Liver (tissue), 9 donors: ENCODE results near the gene MRGPRF. TPM values are rescaled to one million over a fixed set of nuclear protein-coding genes. Genes with fewer than 3 reads are reported as not detected.

Source experiments
- DNase-seq: peaks from one replicate; pipeline ENCODE4 v3.0.0-alpha.2; 2017; ENCODE audit warnings: low spot score
- H3K27ac ChIP-seq, 2 donors: one replicate each; pipeline ENCODE4 v1.7.0; 2013; ENCODE audit warnings: inconsistent platforms in 2 of 2, low read length in 2 of 2, control low read depth in 1 of 2, low read depth in 1 of 2, mild to moderate bottlenecking in 1 of 2
- H3K27me3 ChIP-seq, 4 donors: one replicate each; pipeline versions ENCODE4 v1.6.1 to v1.7.0; 2013; ENCODE audit warnings: low read length in 3 of 4, inconsistent platforms in 1 of 4, mild to moderate bottlenecking in 1 of 4, moderate library complexity in 1 of 4; ENCODE audit not compliant: control insufficient read depth in 4 of 4, insufficient read depth in 4 of 4
- H3K36me3 ChIP-seq, 4 donors: one replicate each; pipeline versions ENCODE4 v1.6.1 to v1.7.0; 2013; ENCODE audit warnings: low read length in 3 of 4, mild to moderate bottlenecking in 3 of 4, low read depth in 1 of 4, moderate library complexity in 1 of 4; ENCODE audit not compliant: control insufficient read depth in 4 of 4, insufficient read depth in 3 of 4
- H3K4me1 ChIP-seq, 4 donors: one replicate each; pipeline versions ENCODE4 v1.6.1 to v1.7.0; 2013; ENCODE audit warnings: low read length in 3 of 4, mild to moderate bottlenecking in 3 of 4, moderate library complexity in 1 of 4; ENCODE audit not compliant: control insufficient read depth in 4 of 4, insufficient read depth in 4 of 4
- H3K4me3 ChIP-seq, 3 donors: one replicate each; pipeline versions ENCODE4 v1.6.1 to v1.7.0; 2013; ENCODE audit warnings: low read length in 3 of 3, control low read depth in 1 of 3, low read depth in 1 of 3, mild to moderate bottlenecking in 1 of 3
- H3K9ac ChIP-seq, 2 donors: one replicate each; pipeline ENCODE4 v1.7.0; 2013; ENCODE audit warnings: low read length in 2 of 2, mild to moderate bottlenecking in 2 of 2, moderate library complexity in 2 of 2, control low read depth in 1 of 2, low read depth in 1 of 2
- H3K9me3 ChIP-seq, 4 donors: one replicate each; pipeline versions ENCODE4 v1.6.1 to v1.7.0; 2013; ENCODE audit warnings: low read length in 3 of 4; ENCODE audit not compliant: control insufficient read depth in 4 of 4
- CTCF ChIP-seq: fragments of 150-350 bp; IDR thresholded peaks from 2 replicates; pipeline ENCODE4 v1.5.1; 2017; ENCODE audit warnings: improper control_type of control experiment, low read depth, low read length; ENCODE audit not compliant: missing input control
- FOXA1 ChIP-seq: IDR thresholded peaks from 2 replicates; pipeline ENCODE4 v1.6.1; 2016; ENCODE audit warnings: antibody characterized with exemption
- FOXA2 ChIP-seq: IDR thresholded peaks from 2 replicates; pipeline ENCODE4 v1.6.1; 2016; ENCODE audit warnings: antibody characterized with exemption
- GABPA ChIP-seq, 2 donors: IDR thresholded peaks in 1 of 2; conservative IDR thresholded peaks in 1 of 2; 2 replicates each; pipeline ENCODE4 v1.6.1; 2016; ENCODE audit warnings: antibody characterized with exemption in 2 of 2, mild to moderate bottlenecking in 1 of 2, moderate library complexity in 1 of 2
- HNF4A ChIP-seq, 2 donors: conservative IDR thresholded peaks; 2 replicates each; pipeline ENCODE4 v1.6.1; 2016; ENCODE audit warnings: antibody characterized with exemption in 2 of 2, mild to moderate bottlenecking in 2 of 2
- HNF4G ChIP-seq: IDR thresholded peaks from 2 replicates; pipeline ENCODE4 v1.6.1; 2016; ENCODE audit warnings: antibody characterized with exemption
- JUND ChIP-seq, 2 donors: IDR thresholded peaks; 2 replicates each; pipeline ENCODE4 v1.6.1; 2016; ENCODE audit warnings: antibody characterized with exemption in 2 of 2
- NR2F2 ChIP-seq: IDR thresholded peaks from 2 replicates; pipeline ENCODE4 v1.6.1; 2016; ENCODE audit warnings: antibody characterized with exemption
- RAD21 ChIP-seq, 2 donors: IDR thresholded peaks; 2 replicates each; pipeline ENCODE4 v1.6.1; 2016; ENCODE audit warnings: antibody characterized with exemption in 2 of 2, mild to moderate bottlenecking in 2 of 2
- REST ChIP-seq: IDR thresholded peaks from 2 replicates; pipeline ENCODE4 v1.6.1; 2016; ENCODE audit warnings: antibody characterized with exemption, mild to moderate bottlenecking
- SP1 ChIP-seq: IDR thresholded peaks from 2 replicates; pipeline ENCODE4 v1.6.1; 2018; ENCODE audit warnings: antibody characterized with exemption, mild to moderate bottlenecking
- TAF1 ChIP-seq: conservative IDR thresholded peaks from 2 replicates; pipeline ENCODE4 v1.6.1; 2016; ENCODE audit warnings: antibody characterized with exemption, mild to moderate bottlenecking
- YY1 ChIP-seq: IDR thresholded peaks from 2 replicates; pipeline ENCODE4 v1.6.1; 2016; ENCODE audit warnings: antibody characterized with exemption, mild to moderate bottlenecking
- ZBTB33 ChIP-seq: IDR thresholded peaks from 2 replicates; pipeline ENCODE4 v1.6.1; 2016; ENCODE audit warnings: antibody characterized with exemption
- WGBS: extraction: QIAGEN DNeasy Blood & Tissue Kit; methylation state at CpG from one replicate; pipeline ENCODE4 v1.1.7; 2013; 5-methylcytosine and 5-hydroxymethylcytosine counted together
- polyA plus RNA-seq, 2 donors: library from polyadenylated mRNA; stranded (reverse) in 1 of 2; unstranded in 1 of 2; fragments of 200-250 nt in 1 of 2; fragments of >200 nt in 1 of 2; fragmentation: Nextera tagmentation in 1 of 2; extraction: Ambion mirVana in 1 of 2; gene quantifications; one replicate each; pipeline versions ENCODE4 v1.2.1 to v1.2.3, GENCODE V29; 2013 to 2015
- total RNA-seq, 2 donors: library from RNA; depleted of rRNA; stranded (reverse); fragments of >200 nt; gene quantifications; one replicate each; pipeline ENCODE4 v1.2.3, GENCODE V29; 2014
- TF ChIP-seq, protein P1 (sequence below): IDR thresholded peaks from 2 replicates; pipeline ENCODE4 v1.6.1; 2016; ENCODE audit warnings: antibody characterized with exemption
- TF ChIP-seq, protein P2 (sequence below): IDR thresholded peaks from 2 replicates; pipeline ENCODE4 v1.6.1; 2016; ENCODE audit warnings: antibody characterized with exemption
- donor health status: healthy.
- donor health status: healthy.
- donor health status: healthy.
- donor health status: healthy.
- donor health status: healthy.

Gene MRGPRF
- total and polyA plus RNA-seq, 4 donors = 1.1 to 4.8 (median 2.5) TPM

DNA sequence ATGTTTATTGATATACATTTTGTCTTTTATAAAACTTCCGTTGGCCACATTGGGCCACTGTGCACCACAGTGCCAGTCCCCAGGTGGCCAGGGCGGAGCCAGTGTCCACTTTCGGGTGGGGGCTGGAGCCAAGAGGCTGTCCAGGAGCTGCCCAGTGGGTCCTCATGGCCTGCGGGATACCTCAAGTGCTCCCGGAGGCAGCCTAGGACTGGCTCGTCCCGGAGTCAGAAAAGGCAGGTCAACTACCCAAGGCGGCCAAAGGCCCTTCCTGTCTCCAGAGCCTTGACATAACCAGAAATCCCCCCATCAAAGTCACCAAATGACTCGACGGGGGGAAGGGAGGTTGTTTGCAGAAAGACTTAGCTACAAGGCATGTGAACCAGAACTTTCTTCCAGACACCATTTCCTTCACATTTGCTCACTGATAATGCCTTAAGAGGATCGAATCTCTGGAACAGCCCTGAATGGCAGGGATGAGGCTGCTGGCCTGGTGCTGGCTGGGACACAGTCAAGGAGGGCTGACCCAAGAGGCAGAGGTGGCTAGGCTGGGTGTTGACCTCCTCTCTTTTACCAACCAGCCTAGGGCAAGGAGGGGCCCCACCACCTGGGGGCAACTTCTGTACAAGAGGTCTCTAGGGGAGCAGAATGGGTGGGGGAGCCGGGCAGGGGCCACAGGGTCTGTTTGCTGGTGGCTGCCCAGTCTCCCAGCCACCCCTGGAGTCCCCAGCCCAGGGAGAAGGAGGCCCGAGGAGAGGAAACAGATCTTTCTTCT is 8.4 kb downstream of the MRGPRF start (continued):
- TF ChIP-seq REST = no peak
- TF ChIP-seq SP1 = no peak
- TF ChIP-seq TAF1 = no peak
- no peak for TF ChIP-seq GABPA (IDR thresholded peaks at IDR 0.05 in 1 of 2, conservative IDR thresholded peaks at IDR 0.05 in 1 of 2)
- TF ChIP-seq JUND (IDR thresholded peaks at IDR 0.05) = no peak
- TF ChIP-seq, protein P1, sequence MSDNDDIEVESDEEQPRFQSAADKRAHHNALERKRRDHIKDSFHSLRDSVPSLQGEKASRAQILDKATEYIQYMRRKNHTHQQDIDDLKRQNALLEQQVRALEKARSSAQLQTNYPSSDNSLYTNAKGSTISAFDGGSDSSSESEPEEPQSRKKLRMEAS = no peak
- no peak for TF ChIP-seq FOXA2
- TF ChIP-seq, protein P2, sequence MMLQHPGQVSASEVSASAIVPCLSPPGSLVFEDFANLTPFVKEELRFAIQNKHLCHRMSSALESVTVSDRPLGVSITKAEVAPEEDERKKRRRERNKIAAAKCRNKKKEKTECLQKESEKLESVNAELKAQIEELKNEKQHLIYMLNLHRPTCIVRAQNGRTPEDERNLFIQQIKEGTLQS = no peak
- TF ChIP-seq NR2F2 = no peak

DNA sequence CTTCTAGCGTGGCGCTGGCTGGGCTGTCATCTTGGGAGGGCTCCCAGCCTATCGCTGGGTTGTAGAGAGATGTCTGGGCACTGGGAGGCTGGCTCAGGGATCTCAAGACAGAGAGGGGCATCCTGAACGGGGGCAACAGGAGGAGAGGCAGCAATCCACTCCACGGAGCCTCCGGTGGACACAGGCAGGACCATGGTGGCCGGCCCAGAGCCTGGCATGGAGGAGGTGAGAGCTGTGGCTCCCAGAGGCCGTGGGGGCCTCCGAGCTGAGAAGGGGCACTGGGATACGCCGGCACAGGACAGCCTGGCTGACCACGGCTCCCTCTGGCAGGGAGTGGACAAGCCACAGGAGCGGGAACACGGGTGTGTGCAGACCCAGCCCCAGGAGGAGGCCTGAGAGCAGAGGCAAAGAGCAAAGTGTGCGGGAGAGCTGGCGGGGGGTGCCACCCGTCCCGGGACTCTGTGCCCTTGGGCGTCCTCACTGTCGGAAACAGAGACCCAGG is 9.1 kb downstream of the MRGPRF start:
- Histone ChIP-seq H3K9ac (no peak overlapping the region), H3K36me3 (no peaks in the 10 kb centered on the region), H3K27me3 (no peaks in the 10 kb centered on the region), H3K27ac (no peak overlapping the region), H3K9me3 (no peaks in the 10 kb centered on the region), H3K4me3 (no peak overlapping the region), H3K4me1 (peaks cover 14 to 40% (median 30%) of the 10 kb centered on the region in 4 donors)
- DNase-seq = no peak
- TF ChIP-seq CTCF (no peak), ZBTB33 (no peak), NR2F2 (no peak), HNF4G (no peak), SP1 (no peak), FOXA2 (no peak), GABPA (IDR thresholded peaks at IDR 0.05 in 1 of 2, conservative IDR thresholded peaks at IDR 0.05 in 1 of 2) (no peak), YY1 (no peak), RAD21 (IDR thresholded peaks at IDR 0.05) (no peak), TAF1 (no peak), HNF4A (conservative IDR thresholded peaks at IDR 0.05) (no peak), JUND (IDR thresholded peaks at IDR 0.05) (no peak), FOXA1 (no peak)
- TF ChIP-seq, protein P2 = no peak
- TF ChIP-seq, protein P1 = no peak
- WGBS = 94% methylated on average over 20 of the region's 20 CpGs
